Kidney (tissue), 14 donors: Measurements from ENCODE around the gene B9D2. TPM values are rescaled to one million over a fixed set of nuclear protein-coding genes. Genes with fewer than 3 reads are reported as not detected.

Experiments used
- DNase-seq, 5 donors: peaks; one replicate each; pipeline ENCODE4 v3.0.0-alpha.2; 2013 to 2020
- FAIRE-seq: peaks from 2 replicates; lab custom pipeline; 2012; peaks lifted over from hg19 to GRCh38; lab: Jason Lieb, UNC
- H3K27ac ChIP-seq, 2 donors: one replicate each; pipeline ENCODE4 v1.7.0; 2013; ENCODE audit warnings: low read depth in 2 of 2, low read length in 2 of 2, inconsistent platforms in 1 of 2
- H3K27me3 ChIP-seq: one replicate; pipeline ENCODE4 v1.7.1; 2013; ENCODE audit warnings: low read length, inconsistent platforms; ENCODE audit not compliant: control insufficient read depth, insufficient read depth
- H3K36me3 ChIP-seq, 3 donors: one replicate each; pipeline versions ENCODE4 v1.7.0 to v1.7.1; 2013; ENCODE audit warnings: low read length in 3 of 3, control low read depth in 1 of 3, inconsistent platforms in 1 of 3; ENCODE audit not compliant: insufficient read depth in 3 of 3, control insufficient read depth in 2 of 3
- H3K4me1 ChIP-seq, 3 donors: one replicate each; pipeline versions ENCODE4 v1.7.0 to v1.7.1; 2013; ENCODE audit warnings: low read length in 3 of 3, inconsistent platforms in 1 of 3, low read depth in 1 of 3; ENCODE audit not compliant: control insufficient read depth in 2 of 3, insufficient read depth in 2 of 3
- H3K4me3 ChIP-seq, 3 donors: one replicate each; pipeline versions ENCODE4 v1.7.0 to v1.8.1; 2013; ENCODE audit warnings: low read length in 3 of 3, control low read depth in 1 of 3, inconsistent platforms in 1 of 3
- H3K9ac ChIP-seq, 3 donors: one replicate each; pipeline versions ENCODE4 v1.7.0 to v1.7.1; 2013; ENCODE audit warnings: low read length in 3 of 3, control low read depth in 1 of 3, inconsistent platforms in 1 of 3
- H3K9me3 ChIP-seq, 3 donors: one replicate each; pipeline versions ENCODE4 v1.7.0 to v1.7.1; 2013; ENCODE audit warnings: low read length in 3 of 3, control low read depth in 1 of 3, inconsistent platforms in 1 of 3; ENCODE audit not compliant: control insufficient read depth in 2 of 3, insufficient read depth in 1 of 3
- intact Hi-C: fragments of 100-400 bp; cut with DNase I; formaldehyde crosslinking; loops from one replicate; pipeline ENCODE4 v1.11.1; 2022
- polyA plus RNA-seq: library from polyadenylated mRNA; stranded (reverse); fragments of 350-450 nt; fragmentation: Illumina TruSeq; extraction: RNeasy Lipid Tissue Mini Kit (QIAGEN cat#74804); gene quantifications from one replicate; pipeline ENCODE4 v1.2.3, GENCODE V29; 2014; ENCODE audit warnings: low read depth, low replicate concordance; ENCODE audit not compliant: insufficient read depth
- total RNA-seq: library from RNA; stranded (reverse); fragmentation: NEBNext Ultra II Directional; extraction: Animal tissue kit (Norgen Biotek cat#: 25700); gene quantifications from one replicate; pipeline ENCODE4 v1.2.1, GENCODE V29; 2021
- TF ChIP-seq, protein P1 (sequence below): IDR thresholded peaks from 3 replicates; pipeline ENCODE4 v1.5.1; 2012; ENCODE audit warnings: mild to moderate bottlenecking, moderate library complexity, borderline replicate concordance; ENCODE audit not compliant: insufficient read depth; ENCODE audit errors: extremely low read depth
- donor health status: control.
- donor health status: control.
- donor health status: control.
- donor health status: control.
- donor health status: control.
- donor health status: DM: yes; HTN: yes; CAD: no.
- donor health status: Normal renal cell carcinoma (clear cell type).

Gene B9D2
- total and polyA plus RNA-seq, 2 donors from 2014 or later: 12.6 to 15.7 TPM

DNA sequence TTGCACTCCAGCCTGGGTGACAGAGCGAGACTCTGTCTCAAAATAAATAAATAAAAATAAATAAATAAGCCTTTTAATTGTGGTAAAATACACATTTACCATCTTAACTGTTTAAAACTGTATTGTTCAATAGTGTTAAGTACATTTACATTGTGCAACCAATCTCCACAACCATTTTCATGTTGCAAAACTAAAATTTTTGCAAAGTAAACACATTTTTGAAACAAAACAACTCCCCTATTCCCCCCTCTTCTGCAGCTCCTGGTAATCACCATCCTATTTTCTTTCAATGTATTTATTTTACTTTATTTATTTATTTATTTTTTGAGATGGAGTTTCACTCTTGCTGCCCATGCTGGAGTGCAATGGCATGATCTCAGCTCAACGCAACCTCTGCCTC, 5.8 kb upstream of the B9D2 start:
- no peak for DNase-seq
- Histone ChIP-seq H3K27ac (no peak overlapping the region), H3K4me3 (no peak overlapping the region), H3K9ac (no peak overlapping the region), H3K27me3 (no peaks in the 10 kb centered on the region), H3K9me3 (no peaks in the 10 kb centered on the region), H3K4me1 (peaks cover 0 to 12% (median 10%) of the 10 kb centered on the region in 3 donors), H3K36me3 (no peaks in the 10 kb centered on the region)
- FAIRE-seq: no peak
- TF ChIP-seq, protein P1, sequence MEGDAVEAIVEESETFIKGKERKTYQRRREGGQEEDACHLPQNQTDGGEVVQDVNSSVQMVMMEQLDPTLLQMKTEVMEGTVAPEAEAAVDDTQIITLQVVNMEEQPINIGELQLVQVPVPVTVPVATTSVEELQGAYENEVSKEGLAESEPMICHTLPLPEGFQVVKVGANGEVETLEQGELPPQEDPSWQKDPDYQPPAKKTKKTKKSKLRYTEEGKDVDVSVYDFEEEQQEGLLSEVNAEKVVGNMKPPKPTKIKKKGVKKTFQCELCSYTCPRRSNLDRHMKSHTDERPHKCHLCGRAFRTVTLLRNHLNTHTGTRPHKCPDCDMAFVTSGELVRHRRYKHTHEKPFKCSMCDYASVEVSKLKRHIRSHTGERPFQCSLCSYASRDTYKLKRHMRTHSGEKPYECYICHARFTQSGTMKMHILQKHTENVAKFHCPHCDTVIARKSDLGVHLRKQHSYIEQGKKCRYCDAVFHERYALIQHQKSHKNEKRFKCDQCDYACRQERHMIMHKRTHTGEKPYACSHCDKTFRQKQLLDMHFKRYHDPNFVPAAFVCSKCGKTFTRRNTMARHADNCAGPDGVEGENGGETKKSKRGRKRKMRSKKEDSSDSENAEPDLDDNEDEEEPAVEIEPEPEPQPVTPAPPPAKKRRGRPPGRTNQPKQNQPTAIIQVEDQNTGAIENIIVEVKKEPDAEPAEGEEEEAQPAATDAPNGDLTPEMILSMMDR: no peak
- intact Hi-C loops: no loop called here

DNA sequence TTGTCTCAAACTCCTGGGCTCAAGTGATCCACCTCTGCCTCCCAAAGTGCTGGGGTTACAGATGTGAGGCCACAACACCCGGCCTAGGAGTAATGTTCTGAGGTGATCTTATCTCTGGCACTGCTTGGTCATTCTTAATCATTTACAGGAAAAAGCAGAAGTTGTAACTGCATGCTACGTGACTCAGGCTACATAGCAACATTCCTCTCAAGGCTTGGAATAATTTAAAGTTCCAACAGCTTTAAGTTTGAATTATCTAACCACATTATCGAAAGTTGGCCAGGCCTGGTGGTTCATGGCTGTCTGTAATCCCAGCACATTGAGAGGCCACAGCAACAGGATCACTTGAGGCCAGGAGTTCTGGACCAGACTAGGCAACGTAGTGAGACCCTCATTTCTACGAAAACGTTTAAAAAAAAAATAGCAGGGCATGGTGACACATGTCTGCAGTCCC, 3.9 kb upstream of the B9D2 start:
- no peak overlapping the region for H3K4me3 ChIP-seq
- no peaks in the 10 kb centered on the region for H3K27me3 ChIP-seq
- H3K9me3 ChIP-seq: no peaks in the 10 kb centered on the region
- TF ChIP-seq, protein P1: no peak
- intact Hi-C loops: no loop called here
- H3K9ac ChIP-seq: no peak overlapping the region
- peak in 3 of 5 donors; percentile 14 to 57 (median 56) for DNase-seq
- H3K36me3 ChIP-seq: no peaks in the 10 kb centered on the region
- peak overlapping the region; percentile 67 to 73 for H3K27ac ChIP-seq
- peaks cover 0 to 16% (median 10%) of the 10 kb centered on the region in 3 donors for H3K4me1 ChIP-seq
- no peak for FAIRE-seq

DNA sequence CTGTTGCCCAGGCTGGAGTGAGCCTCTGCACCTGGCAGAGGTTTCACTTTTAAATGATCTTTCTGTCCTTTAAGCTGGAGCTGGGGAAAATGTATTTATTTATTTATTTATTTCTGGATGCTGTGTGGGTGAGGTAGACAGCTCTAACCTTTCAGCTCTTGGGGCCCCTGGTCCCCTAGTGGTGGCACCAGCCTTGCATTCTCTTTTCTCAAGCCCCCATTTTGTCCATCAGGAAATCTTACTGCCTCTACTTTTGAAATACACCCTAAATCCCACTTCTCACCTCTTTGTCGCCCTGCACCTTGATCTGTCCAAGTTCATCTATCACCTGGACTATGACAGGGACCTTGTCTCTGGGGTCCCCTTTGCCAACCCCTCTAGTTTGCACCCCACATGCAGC, 2.1 kb upstream of the B9D2 start:
- no peak overlapping the region for H3K9ac ChIP-seq
- FAIRE-seq: no peak
- peaks cover 0 to 18% (median 10%) of the 10 kb centered on the region in 3 donors for H3K4me1 ChIP-seq
- H3K4me3 ChIP-seq: no peak overlapping the region
- intact Hi-C loops: no loop called here
- H3K9me3 ChIP-seq: no peaks in the 10 kb centered on the region
- no peak overlapping the region for H3K27ac ChIP-seq
- TF ChIP-seq, protein P1: no peak
- DNase-seq: no peak
- H3K27me3 ChIP-seq: no peaks in the 10 kb centered on the region
- H3K36me3 ChIP-seq: no peaks in the 10 kb centered on the region
